ENCODE measurements around the gene TPD52L2.

The TPD52L2 gene

DNA sequence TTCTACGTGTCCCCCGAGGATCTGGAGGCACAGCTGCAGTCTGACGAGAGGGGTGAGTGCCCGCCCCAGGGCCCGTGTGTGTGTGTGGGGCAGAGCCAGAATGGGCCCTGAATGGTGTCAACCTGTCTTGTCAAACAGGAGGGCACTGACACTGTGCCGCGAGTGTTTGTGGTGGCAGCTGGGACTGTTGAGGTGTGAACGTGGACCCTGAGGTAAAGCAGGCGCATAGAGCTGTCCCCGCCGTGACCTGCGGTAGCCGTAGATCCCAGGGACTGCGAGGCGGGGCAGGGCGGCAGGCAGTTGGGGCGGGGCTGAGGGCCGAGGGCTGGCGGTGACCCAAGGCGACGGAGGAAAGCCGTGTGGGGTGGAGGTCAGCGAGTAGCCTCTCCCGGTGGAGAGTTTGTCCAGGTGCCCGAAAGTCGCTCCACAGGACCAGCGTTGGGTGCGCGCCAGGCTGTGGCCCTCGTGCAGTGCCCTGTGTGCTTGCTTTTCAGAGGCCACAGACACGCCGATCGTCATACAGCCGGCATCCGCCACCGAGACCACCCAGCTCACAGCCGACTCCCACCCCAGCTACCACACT lies 66.0 kb downstream of the TPD52L2 start:
- no peak for DNase-seq (ENCODE audit: low read depth in 2 of 2, low spot score in 1 of 2)

DNA sequence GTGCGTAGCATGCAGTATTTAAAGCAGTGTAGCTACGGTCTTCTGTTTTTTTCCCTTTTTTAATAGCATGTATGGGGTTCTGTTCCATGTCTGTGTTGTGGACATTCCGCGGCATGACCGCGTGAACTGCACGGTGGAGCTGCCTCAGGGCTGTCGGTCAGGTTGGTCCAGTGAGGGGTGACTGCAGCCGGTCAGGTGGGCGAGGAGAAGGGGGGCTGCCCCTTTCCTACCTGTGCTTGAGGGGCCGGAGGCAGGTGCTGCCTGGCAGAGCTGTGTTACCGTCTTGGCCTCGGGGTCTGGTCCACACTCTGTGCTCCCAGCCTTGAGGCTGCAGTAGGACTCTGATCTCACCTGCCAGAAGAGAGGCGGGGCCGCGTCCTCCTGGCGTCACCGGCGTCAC lies 66.7 kb downstream of the TPD52L2 start:
- DNase-seq (ENCODE audit: low read depth in 2 of 2, low spot score in 1 of 2), result no peak

DNA sequence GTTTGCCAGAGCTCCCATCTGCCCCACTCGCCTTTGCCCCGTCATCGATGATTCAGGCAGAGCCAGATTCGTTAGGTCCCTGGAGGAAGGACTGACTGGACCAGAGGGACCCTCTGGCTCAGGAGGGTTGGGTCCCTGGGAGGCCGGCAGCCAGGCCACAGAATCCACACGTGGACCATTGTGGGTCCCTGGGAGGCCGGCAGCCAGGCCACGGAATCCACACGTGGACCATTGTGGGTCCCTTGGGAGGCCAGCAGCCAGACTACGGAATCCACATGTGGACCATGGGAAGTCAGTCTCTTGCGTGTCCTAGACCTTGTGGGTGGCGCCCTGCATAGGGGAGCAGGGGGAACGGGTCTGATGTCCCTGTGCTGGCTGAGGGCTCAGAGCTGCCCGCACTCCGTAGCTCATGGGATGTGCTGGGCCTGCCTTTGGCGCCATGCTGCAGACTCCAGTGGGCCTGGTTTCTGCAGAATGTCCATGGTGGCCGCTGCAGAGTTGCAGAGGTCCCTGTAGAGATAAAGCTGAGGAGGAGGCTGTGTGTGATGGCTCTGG lies 67.6 kb downstream of the TPD52L2 start:
- DNase-seq (ENCODE audit: low read depth in 2 of 2, low spot score in 1 of 2), result no peak

DNA sequence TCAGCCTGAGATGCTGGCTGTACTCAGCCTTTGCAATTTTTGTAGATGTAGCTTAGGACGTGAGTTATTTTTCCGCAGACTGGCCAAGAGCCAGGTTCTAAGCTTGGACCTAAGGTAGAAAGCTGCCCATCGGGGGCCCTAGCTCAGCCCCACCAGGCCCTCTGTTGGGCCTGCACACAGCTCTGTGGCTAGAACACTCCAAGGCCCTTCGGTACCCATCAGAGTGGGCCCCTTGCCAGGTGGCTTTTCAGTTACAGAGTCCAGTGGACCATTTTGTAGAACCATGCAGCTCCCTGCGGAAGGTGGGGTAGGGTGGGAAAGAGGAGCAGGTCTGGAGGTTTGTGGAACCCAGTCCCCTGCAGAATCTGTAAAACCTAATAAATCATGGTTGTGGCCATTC lies 68.6 kb downstream of the TPD52L2 start:
- no peak for DNase-seq (ENCODE audit: low read depth in 2 of 2, low spot score in 1 of 2)

DNA sequence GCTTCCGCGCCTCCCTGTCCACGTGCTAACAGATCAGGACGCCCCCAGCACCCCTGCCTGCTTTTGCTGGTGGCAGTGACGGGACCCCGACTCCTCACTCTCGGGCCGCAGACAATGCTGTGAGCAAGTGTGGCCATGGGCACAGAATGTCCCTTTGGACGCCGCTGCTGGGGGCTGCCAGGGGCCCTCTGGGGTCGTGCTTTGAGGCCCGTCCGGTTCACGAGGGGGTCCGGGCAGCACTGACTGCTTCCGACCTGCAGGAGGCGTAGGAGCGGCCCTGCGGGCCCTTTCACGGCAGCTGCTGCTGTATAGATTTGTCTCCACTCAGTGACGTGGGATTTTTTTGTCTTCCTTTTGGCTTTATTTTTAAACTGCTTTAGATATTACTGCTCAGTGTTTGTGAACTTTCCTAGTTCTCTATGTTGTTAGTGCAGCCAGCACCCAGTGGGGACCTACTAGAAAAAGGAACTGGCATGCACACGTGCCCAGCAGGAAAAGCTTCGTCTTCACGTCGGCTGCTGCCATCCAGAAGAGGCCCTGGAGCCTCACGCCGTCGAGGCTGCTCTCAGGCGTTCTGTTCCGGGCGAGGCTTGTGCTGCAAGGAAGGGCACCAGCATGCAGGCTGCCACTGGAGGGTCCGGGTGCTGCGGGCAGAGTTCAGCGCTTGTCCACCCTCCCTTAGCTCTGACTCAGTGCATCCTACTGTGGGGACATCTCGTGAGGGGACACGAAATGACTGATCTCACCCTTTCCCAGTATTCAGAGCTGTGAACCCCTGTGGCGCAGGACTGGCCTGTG lies 69.4 kb downstream of the TPD52L2 start:
- DNase-seq (ENCODE audit: low read depth in 2 of 2, low spot score in 1 of 2), result no peak

DNA sequence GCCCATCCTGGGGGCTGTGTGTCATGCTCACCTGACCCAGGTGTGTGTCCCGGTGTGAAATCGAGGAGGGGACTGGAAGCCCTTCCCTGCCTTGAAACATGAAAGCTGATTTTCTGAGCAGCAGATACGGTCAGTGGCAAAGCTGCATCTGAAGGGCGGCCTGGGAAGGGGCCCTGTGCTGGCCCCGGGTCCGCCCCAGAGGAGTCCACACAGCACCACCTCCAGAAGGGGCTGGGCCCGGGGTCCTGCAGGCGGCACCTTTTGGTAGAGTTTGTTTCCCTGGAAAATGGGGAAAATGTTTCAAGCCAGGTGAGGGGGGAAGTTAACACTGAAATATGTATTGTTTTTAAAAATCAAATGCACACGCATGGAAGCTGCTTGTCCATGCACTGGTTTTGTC lies 70.4 kb downstream of the TPD52L2 start:
- DNase-seq (ENCODE audit: low read depth in 2 of 2, low spot score in 1 of 2), result no peak

DNA sequence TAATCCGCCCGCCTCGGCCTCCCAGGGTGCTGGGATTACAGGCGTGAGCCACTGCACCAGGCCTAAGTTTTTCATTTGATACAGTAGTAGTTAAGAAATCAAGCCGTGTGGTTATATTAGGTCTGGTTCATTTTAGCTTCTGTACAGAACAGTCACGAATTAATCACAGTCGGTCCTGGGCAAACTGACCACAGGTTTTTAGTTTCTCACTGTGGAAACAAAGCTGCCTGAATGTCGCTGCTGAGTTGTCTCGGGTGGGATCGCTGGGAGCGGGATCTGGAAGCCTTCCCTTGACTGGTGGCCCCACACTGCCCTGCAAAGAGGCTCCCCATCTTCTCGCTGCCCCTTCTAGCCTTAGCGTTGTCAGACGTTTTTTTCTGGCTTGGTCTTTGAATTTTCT lies 72.5 kb downstream of the TPD52L2 start:
- no peak for DNase-seq (ENCODE audit: low read depth in 2 of 2, low spot score in 1 of 2)

DNA sequence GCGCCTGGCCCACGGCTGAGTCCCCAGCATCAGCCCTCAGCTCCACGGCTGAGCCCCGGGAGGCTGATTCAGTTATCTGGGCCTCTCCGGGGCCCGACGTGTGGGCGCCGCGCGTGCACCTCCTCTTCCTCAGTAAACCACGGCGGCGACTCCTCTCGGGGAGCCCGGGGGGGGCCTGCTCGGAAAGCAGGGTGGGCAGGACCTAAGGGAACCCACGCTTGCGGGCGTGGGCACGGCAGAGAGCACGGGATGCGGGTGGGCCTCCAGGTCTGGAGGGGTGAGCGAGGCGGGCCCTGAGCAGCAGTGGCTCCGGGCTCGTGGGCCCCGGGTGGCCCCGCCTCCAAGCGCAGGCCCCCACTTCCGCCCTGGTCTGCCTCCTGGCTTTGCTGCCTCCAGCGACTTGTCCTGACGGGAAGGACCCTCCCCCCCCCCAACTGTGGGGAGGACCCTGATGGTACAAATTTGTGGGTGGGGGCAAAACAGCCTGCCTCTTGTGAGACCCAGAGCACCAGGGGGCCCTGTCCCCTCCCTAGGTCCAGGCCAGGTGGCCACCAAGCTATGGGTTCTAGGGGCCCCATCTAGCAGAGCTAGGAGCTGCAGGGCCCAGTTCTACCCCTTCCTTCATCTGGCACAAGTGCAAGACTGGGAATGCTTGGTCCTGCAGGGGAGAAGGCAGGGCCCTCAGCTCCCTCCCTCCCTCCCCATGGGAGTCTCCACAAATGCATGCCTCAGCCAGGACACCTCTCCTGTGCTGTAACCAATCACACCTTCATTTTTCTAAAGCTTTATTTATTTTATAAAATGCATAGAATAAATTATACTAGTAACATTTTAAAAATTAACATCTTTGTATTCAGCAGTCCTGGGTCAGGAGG lies 74.2 kb downstream of the TPD52L2 start:
- DNase-seq (ENCODE audit: low read depth in 2 of 2, low spot score in 1 of 2), result no peak

DNA sequence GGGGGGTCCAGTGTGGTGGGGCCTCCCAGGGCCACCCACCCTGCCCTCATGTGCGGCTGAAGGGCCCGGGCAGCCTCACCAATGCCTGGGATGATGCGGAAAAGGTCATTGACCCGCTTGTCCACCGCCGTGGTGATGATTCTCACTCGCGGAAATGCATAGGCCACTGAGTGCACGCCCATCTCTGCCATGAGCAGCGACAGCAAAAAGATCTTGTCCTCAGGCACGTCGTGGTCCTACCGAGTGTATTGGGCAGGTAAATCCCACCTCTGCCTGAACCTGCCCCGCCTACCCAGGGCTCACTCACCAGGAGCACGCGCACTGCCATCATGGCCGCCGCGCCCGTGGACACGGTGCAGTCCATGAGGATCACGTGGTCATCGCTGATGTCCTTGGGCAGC lies 75.0 kb downstream of the TPD52L2 start:
- no peak for DNase-seq (ENCODE audit: low read depth in 2 of 2, low spot score in 1 of 2)

DNA sequence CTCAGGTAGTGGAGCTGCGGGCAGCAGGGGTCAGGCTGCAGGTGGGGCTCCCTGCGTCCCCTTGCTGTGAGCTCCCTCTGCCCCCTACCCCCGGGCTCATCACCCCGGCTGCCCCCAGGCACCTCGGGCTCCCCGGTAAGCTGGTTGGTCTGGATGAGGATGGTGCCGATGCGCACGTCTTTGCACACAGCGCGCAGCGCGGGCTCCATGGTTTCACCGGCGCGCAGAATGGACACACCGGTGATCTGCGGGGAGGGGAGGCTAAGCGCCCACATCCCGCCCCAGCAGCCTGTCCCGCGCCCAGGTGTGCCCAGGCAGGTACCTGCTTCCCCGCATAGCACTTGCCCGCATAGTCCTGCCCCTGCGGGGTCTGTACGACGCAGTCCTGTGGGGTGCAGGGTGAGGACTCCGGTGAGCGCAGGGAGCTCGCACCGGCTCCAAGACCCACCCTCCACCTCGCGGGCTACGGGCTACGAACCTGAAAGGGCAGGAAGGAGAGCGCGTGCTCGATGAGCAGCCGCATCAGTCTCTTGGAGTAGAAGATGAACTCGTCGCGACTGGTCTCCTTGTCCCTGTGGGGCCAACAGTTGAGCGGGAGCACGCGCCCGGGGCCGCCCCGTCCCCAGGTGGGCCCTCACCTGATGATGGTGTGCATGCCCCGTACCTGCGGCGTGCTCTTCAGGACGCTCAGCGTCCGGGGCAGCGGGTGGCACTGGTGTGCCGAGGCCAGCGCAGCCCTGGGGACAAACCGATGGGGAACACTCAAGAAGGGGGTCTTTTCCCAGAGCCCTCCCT lies 75.6 kb downstream of the TPD52L2 start:
- DNase-seq (ENCODE audit: low read depth in 2 of 2, low spot score in 1 of 2), result no peak
